Loucy (cell line): ENCODE data around the gene MIPEP.

Source experiments
- CTCF ChIP-seq: fragments of 200-600 bp; sonication (generic); conservative IDR thresholded peaks from 2 replicates; pipeline ENCODE4 v1.5.1; 2014; ENCODE audit warnings: mild to moderate bottlenecking, antibody characterized with exemption, low read length
- EZH2phosphoT487 ChIP-seq: fragments of 200-600 bp; IDR thresholded peaks from 2 replicates; pipeline ENCODE4 v1.6.1; 2018; ENCODE audit warnings: antibody characterized with exemption, mild to moderate bottlenecking, moderate library complexity, borderline replicate concordance

DNA sequence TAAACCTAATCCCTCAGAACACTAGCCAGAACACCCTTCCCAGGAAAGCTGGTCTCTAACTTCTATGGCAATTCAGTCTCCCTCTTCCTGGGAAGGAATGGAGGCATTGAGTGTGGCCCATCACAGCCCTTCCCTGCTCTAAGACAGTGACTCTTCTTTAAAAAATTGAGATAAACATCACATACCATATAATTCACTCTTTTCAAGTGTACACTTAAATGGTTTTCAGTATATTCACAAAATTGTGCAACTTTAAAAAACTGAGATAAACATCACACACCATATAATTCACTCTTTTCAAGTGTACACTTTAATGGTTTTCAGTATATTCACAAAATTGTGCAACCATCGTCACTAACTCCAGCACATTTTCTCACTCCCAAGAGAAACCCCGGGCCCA is 116.5 kb downstream of the MIPEP start:
- TF ChIP-seq CTCF = no peak
- no peak for TF ChIP-seq EZH2phosphoT487
